NCI-H2107 treated with DMSO at 0.1 percent for 48 hours (cell line): ENCODE measurements around the gene YAF2.

ENCODE experiments used
- DNase-seq: peaks from one replicate; lab custom pipeline; 2025; ENCODE audit not compliant: unreplicated experiment; lab: John Stamatoyannopoulos, UW

The YAF2 gene, protein sequence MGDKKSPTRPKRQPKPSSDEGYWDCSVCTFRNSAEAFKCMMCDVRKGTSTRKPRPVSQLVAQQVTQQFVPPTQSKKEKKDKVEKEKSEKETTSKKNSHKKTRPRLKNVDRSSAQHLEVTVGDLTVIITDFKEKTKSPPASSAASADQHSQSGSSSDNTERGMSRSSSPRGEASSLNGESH

DNA sequence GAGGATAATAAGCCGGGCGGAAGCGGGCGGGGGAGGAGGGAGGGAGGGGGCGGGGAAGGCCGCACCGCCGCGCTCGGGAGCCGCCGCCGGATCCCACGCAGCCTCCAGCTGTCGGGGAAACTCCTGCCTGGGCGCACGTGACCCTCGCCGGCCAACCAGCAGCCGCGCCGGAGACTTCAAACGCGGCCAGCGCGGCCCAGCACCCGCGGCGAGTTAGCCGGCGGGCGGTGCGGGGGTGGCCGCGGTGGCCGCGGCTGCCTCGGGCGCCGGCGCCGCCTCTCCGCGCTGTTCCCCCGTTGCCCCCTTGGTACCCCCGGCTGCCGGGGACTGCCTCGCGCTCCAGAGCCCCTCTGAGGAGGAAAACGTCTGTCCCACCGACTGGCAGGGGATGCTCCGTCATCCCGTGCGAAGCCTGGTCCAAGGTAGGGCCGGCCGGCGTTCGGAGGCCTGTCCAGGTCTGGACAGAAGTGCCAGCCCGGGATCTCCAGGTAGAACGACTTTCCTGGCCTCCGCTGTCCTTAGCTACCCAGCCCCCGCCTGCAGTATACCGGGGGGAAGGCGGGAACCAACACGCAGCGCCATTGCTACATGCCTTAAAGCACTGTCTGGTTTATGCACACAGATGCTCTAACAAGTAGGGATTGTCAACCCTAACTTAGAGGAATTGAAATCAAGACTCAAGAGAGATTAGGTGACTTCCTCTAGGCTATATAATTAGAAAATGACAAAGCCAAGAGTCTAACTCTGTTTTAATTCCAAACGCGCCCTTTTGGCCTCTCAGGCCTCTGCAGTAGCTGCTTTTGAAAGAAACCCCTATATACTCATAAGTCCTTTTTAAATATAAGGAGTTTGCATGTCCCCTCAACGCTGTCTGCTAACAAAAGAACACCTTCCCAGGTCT lies at the start of gene YAF2:
Gene YAF2, minus strand, starts transcription at position 9 of the 901 bp plus-strand sequence. CDS start 68 bp downstream, outside the sequence.
- DNase-seq = peak; percentile 53

DNA sequence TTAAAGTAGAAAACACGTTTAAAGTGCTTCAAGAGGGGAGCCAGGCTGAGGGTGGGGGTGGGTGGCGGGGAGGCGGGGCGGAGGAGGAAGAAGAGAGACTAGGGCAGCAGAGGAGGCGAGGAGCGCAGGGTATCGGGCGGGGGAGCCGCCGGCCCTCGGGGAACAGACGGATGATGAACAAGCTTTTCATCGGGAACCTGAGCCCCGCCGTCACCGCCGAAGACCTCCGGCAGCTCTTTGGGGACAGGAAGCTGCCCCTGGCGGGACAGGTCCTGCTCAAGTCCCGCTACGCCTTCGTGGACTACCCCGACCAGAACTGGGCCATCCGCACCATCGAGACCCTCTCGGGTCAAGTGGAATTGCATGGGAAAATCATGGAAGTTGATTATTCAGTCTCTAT lies 48.7 kb upstream of the YAF2 start:
- DNase-seq = no peak

GRCh38 chr12:42285431-42285830 lies 47.4 kb upstream of the YAF2 start:
- no peak for DNase-seq

DNA sequence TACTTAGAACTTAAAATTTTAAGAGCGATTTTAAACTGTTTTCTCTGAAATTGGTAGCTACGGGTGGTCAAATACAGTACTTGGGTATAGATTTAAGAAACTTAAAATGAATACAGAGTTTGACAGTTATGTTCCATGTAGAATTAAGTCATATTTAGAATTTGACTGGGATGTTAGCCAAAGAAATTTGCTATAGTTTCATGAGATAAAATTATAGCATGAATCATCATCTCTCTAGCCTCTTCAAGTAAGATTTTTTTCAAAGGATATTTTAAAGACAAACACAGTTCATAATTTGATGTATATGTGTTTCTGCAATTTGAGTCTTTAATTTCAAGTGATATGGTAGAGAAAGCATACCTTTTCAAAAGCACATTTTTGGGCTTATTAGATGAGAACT lies 46.8 kb upstream of the YAF2 start:
- no peak for DNase-seq

DNA sequence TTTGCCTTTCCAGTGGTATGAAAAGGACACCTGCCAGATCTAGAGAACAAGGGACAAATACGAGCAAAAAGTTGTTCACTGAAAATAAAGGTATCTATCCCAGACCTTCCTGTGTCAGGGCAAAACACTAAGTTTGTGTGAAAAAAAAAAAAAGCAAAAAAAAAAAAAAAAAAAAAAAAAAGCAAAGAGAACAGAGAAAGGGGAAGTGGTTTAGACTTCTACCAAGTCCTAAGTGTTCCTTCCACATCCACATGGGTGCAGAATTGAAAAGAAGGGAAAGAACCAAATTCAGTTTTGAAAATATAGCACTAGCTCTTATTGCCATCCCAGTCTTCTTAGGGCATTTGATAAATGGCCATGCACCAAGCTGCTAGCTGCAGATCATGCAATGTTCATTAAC lies 46.1 kb upstream of the YAF2 start:
- no peak for DNase-seq

- no peak for DNase-seq
These were observed 45.7 kb upstream of the YAF2 start for GRCh38 chr12:42283739-42284138.

DNA sequence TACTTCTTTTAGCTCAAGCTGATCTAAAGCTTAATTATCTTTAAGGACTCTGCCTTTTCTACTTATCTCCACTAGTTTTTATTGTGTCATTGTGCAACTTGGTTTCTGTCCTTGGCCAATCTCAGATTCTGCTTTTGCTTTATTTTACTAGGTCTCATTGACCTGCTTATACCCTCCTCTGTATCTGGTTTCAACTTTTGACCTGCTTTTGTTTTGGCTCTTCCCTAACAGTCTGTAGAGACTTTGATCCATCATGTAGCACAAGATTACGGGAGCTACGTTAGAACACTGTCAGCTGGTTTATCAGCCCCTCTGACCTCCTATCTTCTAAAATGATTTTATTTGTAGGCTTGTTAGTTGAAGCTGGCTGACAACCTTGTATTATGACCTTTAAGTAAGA lies 44.2 kb upstream of the YAF2 start:
- no peak for DNase-seq

DNA sequence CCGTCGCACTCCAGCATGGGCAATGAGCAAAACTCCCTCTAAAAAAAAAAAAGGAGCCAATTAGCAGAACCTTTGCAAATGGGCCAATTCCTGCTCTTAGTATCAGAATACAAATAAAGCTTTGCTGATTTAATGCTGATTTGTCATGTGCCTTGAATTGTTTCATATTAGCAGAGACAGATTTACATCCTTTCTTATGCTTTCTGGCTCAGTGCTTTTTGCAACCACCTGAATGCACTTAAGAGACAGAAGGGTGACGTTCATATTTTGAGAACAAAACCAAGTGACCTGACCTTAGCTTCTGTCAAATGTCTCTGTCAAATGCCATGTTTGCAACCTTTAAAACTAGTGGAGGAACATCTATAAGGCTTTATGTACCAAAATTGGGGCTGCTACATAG lies 43.8 kb upstream of the YAF2 start:
- DNase-seq = no peak

DNA sequence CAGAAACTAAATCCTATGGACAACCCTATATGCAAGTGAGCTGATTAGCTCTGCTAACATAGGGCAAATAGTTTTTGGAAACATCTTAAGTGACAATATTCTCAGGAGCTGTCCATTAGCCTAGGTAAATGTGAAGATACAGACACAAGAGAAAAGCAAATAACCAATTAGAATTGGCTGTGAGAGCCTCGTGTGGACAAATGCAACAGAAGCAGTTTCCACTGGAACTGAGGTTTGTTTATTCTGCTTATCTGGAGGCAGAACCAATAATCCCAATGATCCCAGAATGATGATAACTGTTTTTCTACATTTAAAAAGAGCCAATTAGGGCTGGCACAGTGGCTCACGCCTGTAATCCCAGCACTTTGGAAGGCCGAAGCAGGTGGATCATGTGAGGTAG lies 43.2 kb upstream of the YAF2 start:
- no peak for DNase-seq

DNA sequence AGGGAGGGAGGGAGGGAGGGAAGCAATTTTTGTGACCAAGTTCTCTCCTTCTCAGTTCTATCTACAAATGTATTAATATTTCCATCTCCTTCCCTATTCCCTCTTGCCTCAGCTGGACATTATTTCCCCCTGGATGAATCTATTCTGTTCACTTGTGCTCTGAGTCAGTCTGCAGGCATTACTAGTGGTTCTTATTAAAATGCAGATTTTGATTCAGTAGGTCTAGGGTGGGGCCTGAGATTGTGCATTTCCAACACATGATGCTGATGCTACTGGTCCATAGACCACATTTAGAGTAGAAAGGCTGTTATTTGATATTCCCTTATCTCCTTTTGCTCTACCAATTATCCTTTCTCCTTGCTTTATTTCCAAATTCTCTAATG lies 40.1 kb upstream of the YAF2 start:
- no peak for DNase-seq

DNA sequence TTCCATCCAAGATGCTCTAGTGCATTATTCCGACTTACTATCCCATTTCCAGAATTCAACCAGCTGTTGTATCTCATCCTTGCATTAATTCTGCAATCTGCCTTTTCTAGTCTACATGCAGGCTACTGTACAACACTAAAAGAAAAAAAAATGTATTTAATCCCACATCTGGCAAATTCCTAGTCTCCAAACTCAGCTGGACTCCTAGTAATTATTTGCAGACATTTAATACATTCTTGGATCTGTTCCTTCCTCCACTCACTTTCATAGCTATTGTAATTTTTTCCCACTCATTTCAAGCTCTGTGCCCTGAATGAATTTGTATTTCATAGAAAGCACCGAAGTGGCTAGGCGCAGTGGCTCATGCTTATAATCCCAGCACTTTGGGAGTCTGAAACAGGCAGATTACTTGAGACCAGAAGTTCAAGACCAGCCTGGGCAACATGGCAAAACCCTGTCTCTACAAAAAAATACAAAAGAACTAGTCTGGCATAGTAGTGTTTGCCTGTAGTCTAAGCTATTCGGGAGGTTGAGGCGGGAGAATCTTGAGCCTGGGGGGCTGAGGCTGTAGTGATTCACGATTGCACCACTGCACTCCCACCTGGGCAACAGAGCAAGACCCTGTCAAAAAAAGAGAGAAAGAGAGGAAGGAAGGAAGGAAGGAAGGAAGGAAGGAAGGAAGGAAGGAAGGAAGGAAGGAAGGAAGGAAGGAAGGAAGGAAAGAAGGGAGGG lies 39.5 kb upstream of the YAF2 start:
- DNase-seq = no peak

DNA sequence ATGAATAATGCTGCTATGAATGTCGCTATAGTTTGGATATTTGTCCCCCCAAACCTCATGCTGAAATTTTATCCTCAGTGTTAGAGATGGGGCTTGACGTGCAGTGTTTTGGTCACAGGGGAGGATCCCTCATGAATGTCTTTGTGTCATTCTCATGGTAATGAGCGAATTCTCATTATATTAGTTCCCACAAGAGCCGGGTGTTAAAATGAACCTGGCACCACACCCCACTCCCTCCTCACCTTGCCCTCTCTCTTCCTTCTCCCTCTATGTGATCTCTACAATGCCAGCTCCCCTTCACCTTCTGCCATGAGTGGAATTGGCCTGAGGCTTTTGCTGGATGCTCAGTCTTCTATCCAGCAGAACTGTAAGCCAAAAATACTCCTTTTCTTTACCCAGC lies 37.5 kb upstream of the YAF2 start:
- DNase-seq = no peak

- DNase-seq = no peak
These were observed 35.7 kb upstream of the YAF2 start for GRCh38 chr12:42273706-42274105.

GRCh38 chr12:42270596-42270995 lies 32.5 kb upstream of the YAF2 start:
- no peak for DNase-seq

- no peak for DNase-seq
These were observed 29.6 kb upstream of the YAF2 start for GRCh38 chr12:42267413-42268190.

- DNase-seq = no peak
These were observed 28.7 kb upstream of the YAF2 start for GRCh38 chr12:42266579-42267230.

DNA sequence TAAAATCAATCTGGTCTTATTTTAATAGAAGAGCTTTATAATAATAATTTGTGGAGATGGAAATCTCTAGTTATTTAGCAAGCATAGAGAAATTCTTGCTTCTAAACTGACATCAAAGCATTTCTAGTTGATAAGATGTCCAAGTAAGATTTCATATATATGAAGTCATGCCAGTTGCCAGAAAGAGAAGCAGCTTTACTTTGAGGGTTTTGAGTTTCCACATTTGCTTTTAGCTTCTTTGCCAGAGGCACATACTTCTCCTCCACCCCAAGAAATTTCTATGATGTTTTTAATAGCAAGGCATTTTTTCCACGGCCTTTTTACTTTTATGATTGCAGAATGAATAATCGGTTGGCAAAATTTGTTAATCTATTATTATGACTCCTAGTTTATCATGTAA lies 24.2 kb upstream of the YAF2 start:
- no peak for DNase-seq

GRCh38 chr12:42261708-42262107 lies 23.7 kb upstream of the YAF2 start:
- DNase-seq = no peak

DNA sequence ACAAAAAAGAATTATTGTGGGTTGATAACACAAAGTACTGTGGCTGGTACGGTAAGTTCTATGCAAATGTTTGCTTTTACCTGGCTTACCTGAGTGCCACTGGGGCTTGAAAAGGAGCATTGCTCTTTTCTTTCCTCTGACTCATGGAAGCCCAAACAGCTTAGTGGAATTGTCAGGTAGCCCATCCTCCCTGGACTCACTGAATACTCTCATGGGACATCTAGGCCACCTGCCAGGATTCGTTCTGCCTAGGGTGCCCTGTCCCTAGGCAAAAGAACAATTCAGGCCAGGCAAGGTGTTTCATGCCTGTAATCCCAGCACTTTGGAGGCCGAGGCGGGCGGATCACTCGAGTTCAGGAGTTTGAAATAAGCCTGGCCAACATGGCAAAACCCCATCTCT lies 22.5 kb upstream of the YAF2 start:
- DNase-seq = peak; percentile 22

DNA sequence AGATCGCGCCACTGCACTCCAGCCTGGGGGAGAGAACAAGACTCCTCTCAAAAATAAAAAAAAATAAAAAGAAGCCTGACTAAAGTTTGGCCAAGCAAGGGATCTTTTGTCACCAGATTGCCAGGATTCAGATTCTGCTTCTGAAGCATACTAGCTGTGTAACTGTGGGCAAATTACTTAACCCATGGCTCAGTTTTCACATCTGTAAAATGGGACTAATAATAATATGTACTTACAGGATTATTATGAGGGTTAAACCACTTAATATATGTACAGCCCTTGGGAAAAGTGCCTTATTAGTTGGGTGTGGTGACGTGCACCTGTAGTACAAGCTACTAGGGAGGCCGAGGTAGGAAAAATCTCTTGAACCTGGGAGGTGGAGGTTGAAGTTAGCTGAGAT lies 21.7 kb upstream of the YAF2 start:
- DNase-seq = no peak

GRCh38 chr12:42255866-42256261 lies 17.8 kb upstream of the YAF2 start:
- DNase-seq = no peak
